ENCODE measurements around the gene DCDC2B. TPM values are rescaled to one million over a fixed set of nuclear protein-coding genes. Genes with fewer than 3 reads are reported as not detected.
A peak's percentile ranks its signal among the peaks of the same experiment; 100 is the strongest.

DCDC2B gene
- total and polyA plus RNA-seq, 9 of the 15 experiments (the other 6 are each of a cell fraction or from before 2014, with no cell fraction given), result not detected

DNA sequence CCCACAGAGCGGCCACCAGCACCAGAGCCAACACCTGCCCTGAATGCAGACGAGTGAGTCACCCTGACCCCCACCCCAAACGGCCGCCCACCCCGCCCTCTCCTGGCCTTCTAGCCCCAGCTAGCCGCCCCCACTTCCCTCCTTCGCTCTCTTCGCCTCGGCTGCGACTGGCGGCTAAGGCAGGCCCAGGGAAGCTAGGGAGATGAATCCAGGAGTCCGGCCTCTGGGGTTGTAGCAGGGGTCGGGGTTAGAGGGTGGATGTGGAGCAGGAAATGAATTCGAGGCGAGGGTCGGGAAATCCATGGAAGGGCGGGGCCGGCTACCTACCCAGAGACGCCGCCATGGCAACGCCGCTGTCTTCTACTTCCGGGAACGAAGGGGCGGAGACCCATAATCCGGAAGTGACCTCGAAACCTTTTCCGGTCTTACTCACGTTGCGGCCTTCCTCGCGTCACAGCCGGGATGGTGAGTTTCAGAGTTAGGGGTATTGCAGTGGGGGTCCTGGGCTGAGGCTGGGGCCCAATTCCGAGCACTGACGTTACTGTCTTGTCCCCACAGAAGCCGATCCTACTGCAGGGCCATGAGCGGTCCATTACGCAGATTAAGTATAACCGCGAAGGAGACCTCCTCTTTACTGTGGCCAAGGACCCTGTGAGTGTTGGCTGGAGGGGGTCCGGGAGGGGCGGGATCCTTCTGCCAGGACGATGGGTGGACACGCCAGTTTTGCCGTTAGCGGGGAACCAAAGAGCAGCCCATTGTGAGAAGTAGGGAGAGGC, 13.3 kb downstream of the DCDC2B start, which contains the start of the genes EIF3I and TMEM234 (continued):
- TF ChIP-seq PHF20 (IDR thresholded peaks at IDR 0.05; ENCODE audit: partially characterized antibody), result peak; percentile 95
- peak; percentile 94 for TF ChIP-seq MYC (IDR thresholded peaks at IDR 0.05; ENCODE audit: low read depth, low read length)
- TF ChIP-seq MYC (CRISPR knock-in tag; IDR thresholded peaks at IDR 0.05; ENCODE audit: borderline replicate concordance, low read depth), result no peak
- no peak for TF ChIP-seq HNRNPL (IDR thresholded peaks at IDR 0.05; ENCODE audit: low read depth, low read length)
- TF ChIP-seq, protein P1, sequence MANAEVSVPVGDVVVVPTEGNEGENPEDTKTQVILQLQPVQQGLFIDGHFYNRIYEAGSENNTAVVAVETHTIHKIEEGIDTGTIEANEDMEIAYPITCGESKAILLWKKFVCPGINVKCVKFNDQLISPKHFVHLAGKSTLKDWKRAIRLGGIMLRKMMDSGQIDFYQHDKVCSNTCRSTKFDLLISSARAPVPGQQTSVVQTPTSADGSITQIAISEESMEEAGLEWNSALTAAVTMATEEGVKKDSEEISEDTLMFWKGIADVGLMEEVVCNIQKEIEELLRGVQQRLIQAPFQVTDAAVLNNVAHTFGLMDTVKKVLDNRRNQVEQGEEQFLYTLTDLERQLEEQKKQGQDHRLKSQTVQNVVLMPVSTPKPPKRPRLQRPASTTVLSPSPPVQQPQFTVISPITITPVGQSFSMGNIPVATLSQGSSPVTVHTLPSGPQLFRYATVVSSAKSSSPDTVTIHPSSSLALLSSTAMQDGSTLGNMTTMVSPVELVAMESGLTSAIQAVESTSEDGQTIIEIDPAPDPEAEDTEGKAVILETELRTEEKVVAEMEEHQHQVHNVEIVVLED (CRISPR knock-in tag; IDR thresholded peaks at IDR 0.05), result no peak
- TF ChIP-seq, protein P2, sequence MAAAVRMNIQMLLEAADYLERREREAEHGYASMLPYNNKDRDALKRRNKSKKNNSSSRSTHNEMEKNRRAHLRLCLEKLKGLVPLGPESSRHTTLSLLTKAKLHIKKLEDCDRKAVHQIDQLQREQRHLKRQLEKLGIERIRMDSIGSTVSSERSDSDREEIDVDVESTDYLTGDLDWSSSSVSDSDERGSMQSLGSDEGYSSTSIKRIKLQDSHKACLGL (CRISPR knock-in tag; IDR thresholded peaks at IDR 0.05; ENCODE audit: borderline replicate concordance, poor library complexity, severe bottlenecking), result peak; percentile 14
- peak in 1 of 2 experiments; percentile 90; a peak in 2 of 4 replicates for TF ChIP-seq KDM4B (IDR thresholded peaks at IDR 0.05; ENCODE audit: borderline replicate concordance in 2 of 2, low read depth in 1 of 2)
- no peak for TF ChIP-seq DMBX1 (CRISPR knock-in tag; IDR thresholded peaks at IDR 0.05; ENCODE audit: borderline replicate concordance)
- no peak; the same call in 1 of the 2 replicates for TF ChIP-seq ZNF12 (CRISPR knock-in tag; IDR thresholded peaks at IDR 0.05)
- no peak for TF ChIP-seq NR2F6 (CRISPR knock-in tag; IDR thresholded peaks at IDR 0.05)
- no peak for TF ChIP-seq PATZ1 (CRISPR knock-in tag; IDR thresholded peaks at IDR 0.05; ENCODE audit: borderline replicate concordance)
- TF ChIP-seq ESRRA (IDR thresholded peaks at IDR 0.05; ENCODE audit: borderline replicate concordance, low read depth), result peak; percentile 65; the same call in 1 of the 2 replicates
- peak; percentile 93 for TF ChIP-seq ETV1 (tag; conservative IDR thresholded peaks at IDR 0.05; ENCODE audit: low read depth)
- TF ChIP-seq FOSL1 (tag; conservative IDR thresholded peaks at IDR 0.05), result peak; percentile 70
- no peak for TF ChIP-seq HDAC6 (IDR thresholded peaks at IDR 0.05; ENCODE audit: low read depth, low read length)
- no peak for TF ChIP-seq BRCA1 (IDR thresholded peaks at IDR 0.05)
- no peak for TF ChIP-seq BRCA1 (CRISPR knock-in tag; IDR thresholded peaks at IDR 0.05)
- TF ChIP-seq USF2 (CRISPR knock-in tag; IDR thresholded peaks at IDR 0.05), result no peak
- no peak for TF ChIP-seq SIRT6 (IDR thresholded peaks at IDR 0.05; ENCODE audit: low read depth, low read length)
- no peak for TF ChIP-seq ESRRB (CRISPR knock-in tag; IDR thresholded peaks at IDR 0.05; ENCODE audit: borderline replicate concordance)

Measured in K562 (cell line).